PFSK-1 (cell line): ENCODE measurements around the gene E2F4.

Experiments
- FOXP2 ChIP-seq: optimal IDR thresholded peaks from 2 replicates; pipeline ENCODE3; 2011; ENCODE audit warnings: borderline replicate concordance, control low read depth, inconsistent platforms; ENCODE audit not compliant: insufficient read depth; ENCODE audit errors: extremely low read length, extremely low read depth
- POLR2AphosphoS5 ChIP-seq: IDR thresholded peaks from 2 replicates; pipeline ENCODE4 v1.6.1; 2012; ENCODE audit warnings: low read depth, mild to moderate bottlenecking, control low read depth, low read length, moderate library complexity
- REST ChIP-seq, 2 experiments: IDR thresholded peaks; 2 replicates each; pipeline versions ENCODE4 v1.6.1 to v1.8.0; 2011 to 2012; ENCODE audit warnings: low read depth in 2 of 2, low read length in 2 of 2, control low read depth in 1 of 2, inconsistent platforms in 1 of 2, mild to moderate bottlenecking in 1 of 2, moderate library complexity in 1 of 2; ENCODE audit not compliant: insufficient read depth in 1 of 2
- SIN3A ChIP-seq: IDR thresholded peaks from 2 replicates; pipeline ENCODE4 v1.6.1; 2012; ENCODE audit warnings: mild to moderate bottlenecking, low read length, moderate library complexity, borderline replicate concordance; ENCODE audit not compliant: insufficient read depth
- TAF1 ChIP-seq: IDR thresholded peaks from 2 replicates; pipeline ENCODE4 v1.6.1; 2012; ENCODE audit warnings: low read length, control low read depth, borderline replicate concordance; ENCODE audit not compliant: insufficient read depth

E2F4 gene

GRCh38 chr16:67188798-67189197 is 3.2 kb upstream of the E2F4 start:
- TF ChIP-seq TAF1 = no peak
- TF ChIP-seq SIN3A = no peak
- TF ChIP-seq REST (IDR thresholded peaks at IDR 0.05; ENCODE audit: insufficient read depth in 1 of 2, low read depth in 2 of 2, low read length in 2 of 2) = no peak
- TF ChIP-seq POLR2AphosphoS5 = no peak
- TF ChIP-seq FOXP2 = no peak

- TF ChIP-seq SIN3A (no peak), TAF1 (no peak), FOXP2 (no peak), POLR2AphosphoS5 (no peak), REST (IDR thresholded peaks at IDR 0.05; ENCODE audit: insufficient read depth in 1 of 2, low read depth in 2 of 2, low read length in 2 of 2) (no peak)
Observed at GRCh38 chr16:67190041-67190440, 1.9 kb upstream of the E2F4 start, which contains the start of gene EXOC3L1. EXOC3L1 (minus strand) TSS chr16:67190136; CDS start chr16:67189676, 460 bp downstream.

GRCh38 chr16:67190448-67191399 is 1.2 kb upstream of the E2F4 start:
- TF ChIP-seq REST (IDR thresholded peaks at IDR 0.05; ENCODE audit: insufficient read depth in 1 of 2, low read depth in 2 of 2, low read length in 2 of 2) = no peak
- TF ChIP-seq POLR2AphosphoS5 = no peak
- TF ChIP-seq TAF1 = no peak
- no peak for TF ChIP-seq SIN3A
- TF ChIP-seq FOXP2 = no peak

GRCh38 chr16:67191411-67191994 is 452 bp upstream of the E2F4 start:
- TF ChIP-seq FOXP2 (no peak), POLR2AphosphoS5 (no peak), TAF1 (no peak), SIN3A (no peak), REST (IDR thresholded peaks at IDR 0.05; ENCODE audit: insufficient read depth in 1 of 2, low read depth in 2 of 2, low read length in 2 of 2) (no peak)
